ENCODE results near the gene SLC5A11. TPM values are rescaled to one million over a fixed set of nuclear protein-coding genes. Genes with fewer than 3 reads are reported as not detected.

Gene SLC5A11
- total RNA-seq, 1 experiment from 2014 or later: 0.47 TPM

DNA sequence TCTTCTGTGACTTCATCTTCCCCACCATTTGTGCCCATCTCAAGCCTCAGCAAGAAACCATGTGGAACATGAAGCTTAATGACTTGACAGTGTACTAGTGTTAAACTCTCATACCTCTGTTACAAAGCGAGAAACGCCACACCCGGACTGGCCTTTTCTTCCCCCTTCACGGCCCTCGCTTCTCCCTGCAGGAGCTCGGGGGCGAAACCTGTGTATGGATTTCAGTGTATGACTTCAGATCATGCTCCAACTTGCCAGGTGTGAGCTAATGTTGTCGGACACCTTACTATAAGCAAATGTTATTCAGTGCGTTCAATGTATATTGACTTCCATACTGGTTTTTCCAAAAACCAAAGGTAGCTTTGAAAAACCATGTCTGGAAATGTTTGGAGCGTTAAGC lies 20.1 kb upstream of the SLC5A11 start:
- H2AFZ ChIP-seq (ENCODE audit: low read depth, low read length, poor library complexity, severe bottlenecking): no peak overlapping the region
- no TSS peak for BruUV-seq (replicated peaks)
- no peak for ATAC-seq
- H3K27ac ChIP-seq (ENCODE audit: low read depth, low read length): no peak overlapping the region
- H3K36me3 ChIP-seq (ENCODE audit: control insufficient read depth in 1 of 2, insufficient read depth in 2 of 2, low read length in 2 of 2): peaks cover 22 to 28% of the 10 kb centered on the region in 2 experiments; a peak in 3 of 4 replicates
- H3K27me3 ChIP-seq (ENCODE audit: insufficient read depth, low read length): no peaks in the 10 kb centered on the region
- H3K79me2 ChIP-seq (ENCODE audit: insufficient read depth, low read length): no peaks in the 10 kb centered on the region
- no peaks in the 10 kb centered on the region for H3K9me2 ChIP-seq (ENCODE audit: insufficient read depth)
- no peaks in the 10 kb centered on the region for H3K4me1 ChIP-seq (ENCODE audit: control insufficient read depth in 1 of 2, insufficient read depth in 2 of 2, low read length in 2 of 2)
- TF ChIP-seq ZFX (IDR thresholded peaks at IDR 0.05): no peak
- TF ChIP-seq SIN3A (IDR thresholded peaks at IDR 0.05; ENCODE audit: low read depth): no peak
- TF ChIP-seq EZH2phosphoT487 (IDR thresholded peaks at IDR 0.05; ENCODE audit: borderline replicate concordance): no peak
- ChIA-PET RAD21 (ENCODE audit: low non-redundant PET in 1 of 2, low total read pairs in 2 of 2, uncharacterized antibody in 2 of 2, unreplicated experiment in 2 of 2) (no interaction called here), CTCF (no interaction called here), POLR2A (no interaction called here)
- no peak for DNase-seq (ENCODE audit: low read depth, low spot score)
- H3K4me2 ChIP-seq (ENCODE audit: low read length): no peak overlapping the region
- H4K20me1 ChIP-seq (ENCODE audit: insufficient read depth): peaks cover 6% of the 10 kb centered on the region; the same call in 1 of the 2 replicates
- intact Hi-C loops (cut with micrococcal nuclease): no loop called here
- H3K9ac ChIP-seq (ENCODE audit: low read length): no peak overlapping the region
- no peaks in the 10 kb centered on the region for H3K9me3 ChIP-seq (ENCODE audit: control insufficient read depth in 1 of 2, insufficient read depth in 1 of 2, low read depth in 1 of 2, low read length in 2 of 2)
- H3K4me3 ChIP-seq (replicated peaks in 1 of 2; ENCODE audit: low read depth in 1 of 2, low read length in 2 of 2): no peak overlapping the region

GRCh38 chr16:24826096-24826690 lies 19.6 kb upstream of the SLC5A11 start:
- Histone ChIP-seq H3K79me2 (ENCODE audit: insufficient read depth, low read length) (no peaks in the 10 kb centered on the region), H3K27me3 (ENCODE audit: insufficient read depth, low read length) (no peaks in the 10 kb centered on the region), H3K4me1 (ENCODE audit: control insufficient read depth in 1 of 2, insufficient read depth in 2 of 2, low read length in 2 of 2) (no peaks in the 10 kb centered on the region), H3K4me2 (ENCODE audit: low read length) (no peak overlapping the region), H3K36me3 (ENCODE audit: control insufficient read depth in 1 of 2, insufficient read depth in 2 of 2, low read length in 2 of 2) (peaks cover 17 to 25% of the 10 kb centered on the region in 2 experiments; a peak in 3 of 4 replicates), H3K27ac (ENCODE audit: low read depth, low read length) (no peak overlapping the region), H3K9me2 (ENCODE audit: insufficient read depth) (no peaks in the 10 kb centered on the region), H2AFZ (ENCODE audit: low read depth, low read length, poor library complexity, severe bottlenecking) (no peak overlapping the region), H3K4me3 (replicated peaks in 1 of 2; ENCODE audit: low read depth in 1 of 2, low read length in 2 of 2) (no peak overlapping the region), H3K9ac (ENCODE audit: low read length) (no peak overlapping the region), H3K9me3 (ENCODE audit: control insufficient read depth in 1 of 2, insufficient read depth in 1 of 2, low read depth in 1 of 2, low read length in 2 of 2) (no peaks in the 10 kb centered on the region), H4K20me1 (ENCODE audit: insufficient read depth) (peaks cover 6% of the 10 kb centered on the region; the same call in 1 of the 2 replicates)
- BruUV-seq (replicated peaks): no TSS peak
- ChIA-PET POLR2A (no interaction called here), CTCF (no interaction called here), RAD21 (ENCODE audit: low non-redundant PET in 1 of 2, low total read pairs in 2 of 2, uncharacterized antibody in 2 of 2, unreplicated experiment in 2 of 2) (no interaction called here)
- no peak for DNase-seq (ENCODE audit: low read depth, low spot score)
- intact Hi-C loops (cut with micrococcal nuclease): no loop called here
- ATAC-seq: no peak
- TF ChIP-seq ZFX (IDR thresholded peaks at IDR 0.05) (no peak), ATF3 (IDR thresholded peaks at IDR 0.05) (no peak), EGR1 (IDR thresholded peaks at IDR 0.05; ENCODE audit: low read depth) (no peak), SP1 (IDR thresholded peaks at IDR 0.05; ENCODE audit: low read depth) (no peak), YY1 (IDR thresholded peaks at IDR 0.05; ENCODE audit: extremely low read depth, insufficient replicate concordance, low read depth, low read length) (no peak), POLR2AphosphoS5 (IDR thresholded peaks at IDR 0.05; ENCODE audit: low read depth, low read length) (no peak), CEBPB (IDR thresholded peaks at IDR 0.05; ENCODE audit: low read depth) (no peak), CTCF (IDR thresholded peaks at IDR 0.05 in 2 of 3, conservative IDR thresholded peaks at IDR 0.05 in 1 of 3; ENCODE audit: borderline replicate concordance in 1 of 3, insufficient read depth in 1 of 3, low read depth in 2 of 3, low read length in 2 of 3) (no peak), TCF7L2 (IDR thresholded peaks at IDR 0.05; ENCODE audit: borderline replicate concordance, extremely low read depth, insufficient read depth, insufficient read length) (no peak), CBX3 (IDR thresholded peaks at IDR 0.05; ENCODE audit: low read depth) (no peak), FOSL1 (IDR thresholded peaks at IDR 0.05; ENCODE audit: low read depth) (no peak), REST (IDR thresholded peaks at IDR 0.05; ENCODE audit: low read depth) (no peak), MAX (IDR thresholded peaks at IDR 0.05) (no peak), EZH2phosphoT487 (IDR thresholded peaks at IDR 0.05; ENCODE audit: borderline replicate concordance) (no peak)

Measured in HCT116 (cell line).